Measurements from ENCODE around the gene ATP10A.

ATP10A gene

DNA sequence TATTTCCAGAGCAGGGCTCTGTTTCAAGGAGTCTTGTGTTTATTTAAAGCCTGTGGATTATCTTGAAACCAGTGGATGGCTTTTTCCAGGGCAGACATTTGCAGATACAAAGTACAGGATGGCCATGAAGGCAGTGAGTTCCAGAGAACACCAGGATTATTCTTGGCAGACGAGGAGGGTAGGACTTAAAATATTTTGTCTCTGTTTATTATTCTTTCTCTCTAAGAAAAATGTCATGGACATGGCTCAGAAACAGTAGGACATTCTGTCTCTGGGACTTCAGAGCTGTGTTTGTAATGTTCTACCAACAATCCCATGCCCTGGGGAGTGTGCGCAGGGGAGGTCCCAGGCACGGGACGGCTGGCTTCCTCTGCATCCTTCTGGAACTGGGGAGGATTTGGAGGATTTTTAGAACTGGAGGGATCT is 125.9 kb downstream of the ATP10A start:
- no peak for DNase-seq (ENCODE audit: low spot score)

DNA sequence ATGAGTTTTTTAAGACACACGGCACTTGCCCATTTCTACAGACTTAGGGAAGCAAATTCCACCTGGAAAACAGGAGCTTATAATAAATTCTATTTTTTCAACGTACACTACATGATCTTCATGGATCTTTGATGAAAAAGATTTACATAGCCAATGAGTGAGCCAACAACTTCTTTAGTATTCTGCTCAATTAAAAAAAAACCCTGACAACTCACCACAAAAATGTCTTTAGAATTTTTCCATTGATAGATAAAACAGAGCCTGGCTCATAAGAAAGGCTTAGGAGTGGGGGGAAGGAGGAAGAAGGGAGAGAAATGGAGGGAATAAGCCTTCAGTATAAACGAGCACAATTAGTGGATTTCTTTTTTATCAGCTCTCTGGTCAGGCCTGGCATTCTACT is 126.7 kb downstream of the ATP10A start:
- no peak for DNase-seq (ENCODE audit: low spot score)

DNA sequence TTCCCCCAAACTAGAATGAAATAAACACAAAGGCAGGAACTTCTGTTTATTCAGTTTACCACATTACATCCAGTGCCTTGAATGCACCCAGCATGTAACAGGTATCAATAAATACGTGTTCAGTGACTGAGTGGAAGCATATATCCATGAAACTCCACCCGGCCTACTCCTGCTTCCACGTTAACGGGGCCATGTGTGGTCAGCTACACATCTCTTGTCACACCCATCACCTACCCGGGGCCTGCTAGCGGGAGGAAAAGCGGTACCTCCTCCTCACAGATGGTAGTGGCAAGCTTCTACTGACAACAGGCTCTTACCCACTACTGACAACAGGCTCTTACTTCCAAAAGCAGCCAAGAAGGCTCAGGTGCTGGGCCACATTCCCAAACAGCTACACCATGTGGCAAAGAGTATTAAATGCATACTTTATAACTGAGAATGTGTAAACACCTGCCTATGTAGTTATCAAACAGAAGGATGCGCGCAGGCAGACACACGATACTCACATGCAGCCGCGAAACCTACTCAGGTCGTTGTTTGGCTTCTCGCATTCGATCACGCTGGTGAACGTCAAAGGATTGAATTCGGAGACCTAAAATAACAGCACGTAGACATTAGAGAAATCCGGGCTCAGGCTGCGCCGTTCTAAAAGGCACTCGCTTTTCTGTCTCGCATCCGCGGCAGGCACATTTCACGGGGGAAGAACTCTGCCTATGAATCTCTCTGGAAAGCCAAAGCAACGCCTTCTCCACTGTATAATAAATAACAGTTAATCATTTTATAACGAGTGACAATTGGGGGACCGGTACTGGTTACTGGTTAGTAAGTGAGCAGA is 127.4 kb downstream of the ATP10A start:
- DNase-seq (ENCODE audit: low spot score) = no peak

DNA sequence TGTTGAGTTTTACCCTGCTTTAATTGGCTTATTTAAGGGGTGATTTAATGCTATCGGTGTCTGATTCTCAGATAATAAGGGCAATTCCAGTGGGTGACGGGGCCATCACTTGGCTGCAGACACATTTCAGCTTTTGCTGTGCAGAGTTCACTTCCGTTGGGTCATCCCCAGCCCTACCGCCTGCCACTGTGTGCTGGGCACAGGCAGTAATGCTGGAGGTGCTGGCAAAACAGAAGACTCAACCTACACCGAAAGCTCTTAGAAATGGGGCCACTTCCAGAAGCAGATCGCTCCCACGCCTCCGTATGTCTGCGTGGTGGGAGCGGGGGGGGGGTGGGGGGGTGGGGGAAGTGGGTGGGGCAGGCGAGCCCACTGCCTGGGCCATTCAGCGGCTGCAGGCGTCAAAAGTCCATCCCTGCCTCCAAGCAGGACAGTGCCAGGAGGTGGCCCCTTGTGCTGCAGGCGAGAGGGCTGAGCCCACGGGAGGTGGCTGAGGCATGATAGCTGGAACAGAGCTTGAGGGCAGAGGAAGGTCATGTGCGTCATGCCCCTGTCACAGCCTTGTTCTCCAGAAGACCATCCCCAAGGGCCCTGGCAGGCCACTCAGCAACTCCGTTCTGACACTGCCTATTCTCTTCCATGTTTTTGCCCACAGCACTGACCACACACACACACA is 128.3 kb downstream of the ATP10A start:
- no peak for DNase-seq (ENCODE audit: low spot score)

DNA sequence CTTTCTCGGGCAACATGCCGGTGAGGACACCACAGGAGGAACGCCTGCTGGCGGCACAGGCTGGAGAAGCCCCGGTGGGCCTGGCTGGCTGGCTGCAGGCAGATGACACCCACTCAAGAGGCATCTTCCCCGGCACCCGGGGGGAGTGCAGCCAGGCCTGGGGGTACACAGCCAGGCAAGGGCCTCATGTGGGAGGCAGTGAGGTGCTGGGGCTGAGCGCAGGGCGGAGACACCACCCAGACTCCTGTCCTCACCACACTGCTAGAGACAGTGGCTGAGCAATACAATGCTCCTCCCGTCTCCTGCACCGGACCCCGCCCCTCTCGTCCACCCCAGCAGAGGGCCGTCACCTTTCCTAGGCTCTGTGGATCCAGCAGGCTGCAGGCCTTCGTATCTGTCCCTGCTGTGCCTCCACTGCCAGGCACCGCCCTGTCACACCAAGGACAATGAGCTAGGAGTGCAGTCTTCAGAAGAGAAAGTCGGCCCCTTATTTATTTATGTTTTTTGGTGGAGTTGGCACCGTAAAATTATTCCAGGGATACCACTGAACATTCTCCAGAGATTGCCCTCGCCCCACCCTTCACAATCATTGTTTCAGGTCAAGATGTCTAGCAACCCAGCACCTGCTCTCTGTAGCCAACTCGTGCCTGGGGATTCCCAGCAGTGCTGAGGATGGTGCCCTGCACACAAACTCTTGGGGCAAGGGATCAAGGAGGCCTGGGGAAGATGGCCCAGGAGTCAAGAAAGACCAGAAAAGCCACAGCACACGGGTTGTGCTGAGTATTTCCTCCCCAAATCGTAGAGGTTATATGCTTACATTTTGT is 129.1 kb downstream of the ATP10A start:
- DNase-seq (ENCODE audit: low spot score) = no peak

DNA sequence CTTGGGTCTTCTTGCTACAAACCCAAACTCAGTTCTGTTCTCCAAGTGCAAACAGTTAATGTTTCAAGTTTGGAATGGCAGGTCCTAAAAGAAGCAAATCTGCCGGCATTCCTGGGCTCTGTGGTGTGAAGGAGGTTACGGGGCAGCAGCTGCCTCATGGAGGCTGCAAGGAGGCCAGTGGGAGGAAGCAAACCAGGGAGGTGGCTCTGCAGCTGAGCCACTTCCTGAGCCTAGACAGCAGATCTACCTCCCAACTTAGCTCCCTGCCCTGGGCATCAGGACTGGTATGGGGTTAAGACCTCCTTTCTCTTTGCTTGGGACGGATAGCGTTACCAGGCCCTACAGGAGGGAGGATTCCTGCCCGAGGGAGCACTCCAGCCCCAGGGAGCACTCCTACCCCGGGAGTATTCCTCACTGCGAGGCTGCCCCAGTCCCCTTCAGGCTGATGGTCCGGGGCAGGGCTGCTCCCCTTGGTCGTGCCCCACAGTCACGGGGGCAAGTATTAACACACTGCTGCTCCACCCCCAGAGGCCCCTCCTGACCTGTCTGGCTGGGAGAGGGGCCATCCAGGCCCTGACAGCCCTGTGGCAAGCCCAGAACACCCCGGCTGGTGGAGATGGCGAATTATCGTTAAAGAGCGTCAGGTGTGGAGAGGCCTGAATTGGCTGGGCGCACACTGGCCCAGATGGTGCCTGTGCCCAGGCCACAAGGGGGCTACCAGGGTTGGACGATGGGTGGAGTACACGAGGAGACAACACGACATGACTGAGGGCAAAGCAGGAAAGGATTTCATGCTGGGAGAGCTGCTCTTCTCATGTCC is 129.9 kb downstream of the ATP10A start:
- DNase-seq (ENCODE audit: low spot score) = no peak

DNA sequence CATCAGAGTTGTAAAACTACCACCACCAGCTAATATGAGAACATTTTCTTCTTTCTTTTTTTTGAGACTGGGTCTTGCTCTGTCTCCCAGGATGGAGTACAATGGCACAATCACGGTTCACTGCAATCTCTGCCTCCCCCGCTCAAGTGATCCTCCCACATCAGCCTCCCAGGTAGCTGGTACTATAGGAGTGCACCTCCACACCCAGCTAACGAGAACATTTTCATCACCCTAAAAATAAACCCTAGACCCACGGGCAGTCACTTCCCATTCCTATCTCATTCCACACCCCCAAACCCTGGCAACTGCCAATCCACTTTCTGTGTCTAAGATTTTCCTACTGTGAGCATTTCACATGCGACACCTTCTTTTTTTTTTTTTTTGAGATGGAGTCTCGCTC is 130.9 kb downstream of the ATP10A start:
- DNase-seq (ENCODE audit: low spot score) = no peak

DNA sequence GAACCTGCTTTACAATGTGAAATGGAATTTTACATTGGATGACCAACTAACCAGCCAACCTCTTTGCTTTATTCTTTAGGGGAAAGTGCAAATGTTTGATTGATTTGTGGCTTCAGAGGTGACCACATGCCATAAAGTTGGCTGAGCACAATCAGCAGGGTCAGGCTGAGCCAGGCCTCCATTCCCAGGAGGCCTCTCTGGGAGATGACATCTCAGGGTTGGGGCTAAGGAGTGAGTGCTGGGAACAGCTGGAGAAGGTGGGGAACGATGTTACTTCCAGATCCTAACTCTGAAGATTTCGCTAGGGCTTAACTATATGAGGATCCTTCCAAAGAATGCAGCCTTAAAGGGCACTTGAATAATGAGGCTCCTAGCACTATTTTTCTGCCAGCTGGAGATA is 131.7 kb downstream of the ATP10A start:
- DNase-seq (ENCODE audit: low spot score) = no peak

DNA sequence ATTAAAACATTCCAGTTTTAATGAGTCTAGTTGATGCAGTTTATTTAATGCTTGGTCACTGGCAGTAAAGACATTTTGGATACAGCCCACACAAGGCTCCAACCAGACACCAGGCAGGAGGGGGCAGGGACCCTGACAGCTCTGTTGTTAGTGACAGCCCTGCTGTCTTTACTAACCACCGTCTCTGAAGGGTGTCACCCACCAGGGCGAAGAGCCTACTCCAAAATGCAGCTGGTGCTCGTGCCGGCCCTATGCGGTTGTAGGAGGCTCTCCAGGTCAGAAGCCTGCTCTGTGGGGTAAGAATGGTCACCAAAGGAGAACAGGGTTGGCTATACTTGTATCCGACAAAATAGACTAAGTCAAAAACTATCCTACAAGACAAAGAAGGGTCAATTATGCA is 132.2 kb downstream of the ATP10A start:
- no peak for DNase-seq (ENCODE audit: low spot score)

DNA sequence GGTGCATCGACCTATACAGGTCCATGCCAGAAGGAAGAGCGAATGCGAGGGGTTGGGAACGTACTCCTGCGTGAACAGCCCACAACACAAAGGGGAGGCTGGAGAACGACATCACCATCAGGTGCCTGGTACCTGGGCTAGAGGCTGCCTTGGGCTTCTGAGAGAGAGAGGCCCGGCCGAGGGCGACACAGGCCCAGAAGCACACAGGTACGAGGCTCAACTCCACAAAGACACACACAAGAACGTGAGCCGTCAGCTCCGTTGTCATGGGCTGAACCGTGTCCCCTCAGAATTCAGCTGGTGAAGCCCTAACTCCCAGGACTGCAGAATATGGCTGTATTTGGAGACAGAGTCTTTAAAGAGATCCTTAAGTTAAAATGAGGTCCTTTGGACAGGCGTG is 134.3 kb downstream of the ATP10A start:
- no peak for DNase-seq (ENCODE audit: low spot score)

DNA sequence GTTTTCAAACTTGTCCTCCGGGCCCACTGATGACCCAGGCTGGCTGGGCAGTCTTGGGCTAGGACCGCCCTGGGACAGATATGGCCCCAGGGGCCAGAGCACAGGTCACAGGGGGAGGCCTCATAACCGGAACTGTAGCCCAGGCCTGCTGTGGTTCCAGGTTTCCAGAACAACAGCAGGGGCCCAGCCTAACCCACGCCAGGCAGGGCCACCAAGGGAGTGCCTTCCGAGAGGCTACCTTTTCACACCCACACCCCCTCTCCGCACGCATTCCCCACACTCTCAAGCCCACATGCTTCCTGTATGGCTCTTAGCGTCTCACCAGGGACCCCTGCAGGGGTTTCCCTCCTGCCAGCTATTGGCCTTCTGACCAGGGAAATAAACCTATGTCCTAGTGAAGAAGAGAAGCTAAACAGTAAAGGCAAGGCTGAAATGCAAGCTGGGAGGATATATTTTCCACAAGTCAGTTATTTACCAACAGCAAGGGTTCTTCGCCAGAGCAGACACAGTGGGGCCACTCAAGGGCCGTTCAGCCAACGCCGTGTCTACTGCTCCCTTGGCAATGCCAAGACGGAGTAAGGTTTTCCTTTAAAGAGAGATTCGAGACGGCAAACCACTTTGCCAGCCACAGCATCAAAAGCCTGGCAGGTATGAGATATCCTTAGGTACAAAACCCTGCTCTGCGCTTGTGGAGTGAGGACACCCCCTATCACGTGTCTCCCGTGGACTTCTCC is 135.1 kb downstream of the ATP10A start:
- DNase-seq (ENCODE audit: low spot score) = no peak

DNA sequence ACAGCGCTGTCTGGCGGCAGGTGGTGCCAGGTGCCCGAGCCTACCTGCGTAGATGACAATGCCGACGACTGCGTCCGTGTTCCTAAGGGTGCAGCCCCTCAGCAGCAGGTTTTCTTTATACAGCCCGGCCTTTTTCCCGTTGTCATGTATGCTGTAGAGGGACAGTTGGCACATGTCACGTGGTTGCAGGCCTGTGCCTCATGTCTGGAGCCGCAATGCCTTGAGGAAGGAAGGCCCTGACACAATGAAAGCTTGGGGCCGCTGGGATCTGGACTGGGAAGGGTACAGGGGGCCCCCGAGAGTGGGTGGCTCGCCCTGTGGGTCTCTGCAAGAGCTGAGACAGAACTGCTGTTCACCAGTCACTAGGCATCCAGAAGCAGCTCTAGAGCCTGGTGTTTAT is 136.0 kb downstream of the ATP10A start:
- DNase-seq (ENCODE audit: low spot score) = no peak

DNA sequence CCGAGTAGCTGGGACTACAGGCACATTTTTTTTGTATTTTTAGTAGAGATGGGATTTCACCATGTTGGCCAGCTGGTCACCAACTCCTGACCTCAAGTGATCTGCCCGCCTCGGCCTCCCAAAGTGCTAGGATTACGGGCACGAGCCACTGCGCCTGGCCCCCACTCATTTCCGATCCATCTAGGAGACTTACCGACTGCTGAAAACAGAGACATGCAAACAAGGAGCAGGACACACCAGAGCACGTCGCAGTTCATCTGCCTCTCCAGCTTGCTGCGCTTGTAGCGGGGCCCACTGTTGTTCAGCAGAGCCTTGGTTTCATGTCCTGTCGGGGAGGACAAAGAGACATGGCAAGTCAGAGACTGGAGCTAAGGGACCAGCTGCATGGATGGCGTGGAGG is 137.4 kb downstream of the ATP10A start:
- no peak for DNase-seq (ENCODE audit: low spot score)

DNA sequence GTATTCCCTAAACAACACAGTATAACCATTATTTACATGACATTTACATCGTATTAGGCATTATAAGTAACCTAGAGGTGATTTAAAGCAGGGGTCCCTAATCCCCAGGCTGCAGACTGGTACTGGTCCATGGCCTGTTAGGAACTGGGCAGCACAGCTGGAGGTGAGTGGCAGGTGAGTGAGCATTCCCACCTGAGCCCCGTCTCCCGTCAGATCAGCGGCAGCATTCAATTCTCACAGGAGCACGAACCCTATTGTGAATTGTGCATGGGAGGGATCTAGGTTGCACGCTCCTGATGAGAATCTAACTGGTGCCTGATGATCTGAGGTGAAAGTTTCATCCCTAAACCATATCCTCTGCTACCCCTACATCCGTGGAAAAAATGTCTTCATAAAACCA is 138.2 kb downstream of the ATP10A start:
- DNase-seq (ENCODE audit: low spot score) = no peak

DNA sequence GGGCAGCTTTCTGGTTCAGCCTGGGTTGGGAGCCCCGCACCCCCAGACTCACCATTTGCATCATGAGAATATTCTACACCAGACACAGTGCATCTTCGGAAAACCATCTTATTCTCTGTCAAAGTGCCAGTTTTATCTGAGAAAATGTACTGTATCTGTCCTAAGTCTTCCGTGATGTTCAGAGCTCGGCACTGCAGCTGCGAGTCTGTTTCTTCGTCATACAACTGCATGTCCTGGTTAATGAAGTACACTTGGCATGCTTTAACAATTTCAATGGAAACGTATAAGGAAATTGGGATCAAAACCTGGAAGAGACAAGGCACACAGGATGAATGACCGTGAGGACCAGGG is 141.5 kb downstream of the ATP10A start:
- no peak for DNase-seq (ENCODE audit: low spot score)

DNA sequence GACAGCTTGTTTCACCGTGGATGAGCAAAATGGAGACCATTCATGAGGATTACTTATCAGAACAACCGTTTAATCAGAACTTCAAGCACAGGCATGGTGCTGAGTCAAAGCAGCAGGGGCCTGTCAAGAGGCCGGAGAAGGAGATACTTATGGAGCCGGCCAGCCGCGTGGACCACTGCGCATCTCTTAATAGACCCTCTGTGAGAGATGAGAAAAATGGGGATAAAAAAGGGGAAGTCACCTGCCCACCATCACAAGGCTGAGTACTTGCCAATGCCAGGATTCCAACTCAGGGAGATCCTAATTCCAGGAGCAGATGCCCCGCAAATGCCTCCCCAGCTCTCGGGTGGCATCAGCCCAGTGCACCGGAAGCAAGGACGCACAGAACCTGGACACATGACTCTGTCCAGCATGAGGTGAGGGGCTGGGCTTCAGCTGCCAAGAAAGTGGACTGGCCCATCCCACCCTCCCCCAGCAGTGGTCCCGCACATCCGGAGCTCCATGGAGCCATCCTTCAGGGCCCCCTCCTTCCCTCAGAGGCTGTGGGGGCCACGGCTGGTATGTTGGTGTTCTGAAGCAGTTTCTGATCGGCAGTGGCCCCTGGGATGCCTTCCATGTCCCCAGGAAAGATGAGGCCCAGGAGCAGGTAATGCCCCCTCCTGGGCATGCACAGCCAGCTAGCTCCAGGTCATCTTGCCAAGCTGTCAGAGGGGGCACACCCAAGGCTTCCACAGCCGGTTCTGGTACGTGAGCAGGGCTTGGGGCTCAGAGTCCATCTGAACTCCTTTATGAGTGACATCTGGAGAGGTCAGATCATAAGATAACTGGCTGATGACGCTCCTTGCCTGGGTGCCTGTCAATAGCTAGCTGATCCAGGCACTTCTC is 143.8 kb downstream of the ATP10A start:
- no peak for DNase-seq (ENCODE audit: low spot score)

DNA sequence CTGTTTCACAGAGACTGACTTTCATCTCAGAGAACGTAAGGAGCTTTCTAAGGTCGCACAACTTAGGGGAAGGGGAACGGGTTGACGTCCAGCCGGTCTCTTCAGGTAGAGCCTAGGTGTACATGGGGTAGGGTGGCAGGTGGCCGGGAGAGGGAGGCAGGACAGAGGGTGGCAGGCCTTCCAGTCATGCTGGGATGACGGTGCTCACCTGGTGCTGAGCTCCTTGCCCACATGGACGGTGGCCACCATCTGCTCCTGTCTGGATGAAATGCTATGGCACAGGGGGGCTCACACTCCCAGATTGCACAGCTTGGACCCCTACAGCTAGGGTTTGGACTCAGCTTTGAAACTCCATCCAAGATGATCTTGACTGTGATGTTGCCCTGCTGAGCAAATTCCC is 144.5 kb downstream of the ATP10A start:
- no peak for DNase-seq (ENCODE audit: low spot score)

DNA sequence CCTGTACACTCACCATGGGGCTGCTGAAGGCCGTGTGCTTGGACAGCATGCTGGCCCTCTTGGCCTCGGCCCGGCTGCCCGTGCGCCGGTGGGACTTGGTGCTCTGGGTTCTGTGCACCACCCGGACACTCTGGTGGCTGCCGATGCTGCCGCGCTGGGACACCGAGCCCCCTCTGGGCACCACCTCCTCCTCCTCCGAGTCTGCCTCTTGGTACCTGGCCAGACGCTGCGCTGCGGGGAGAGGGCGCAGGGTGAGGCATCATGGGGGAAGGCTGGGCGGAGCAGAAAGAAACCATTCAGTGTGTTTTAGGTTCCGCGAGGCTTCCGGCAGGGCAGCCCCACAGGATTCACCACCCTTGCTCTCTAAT is 145.0 kb downstream of the ATP10A start:
- no peak for DNase-seq (ENCODE audit: low spot score)

DNA sequence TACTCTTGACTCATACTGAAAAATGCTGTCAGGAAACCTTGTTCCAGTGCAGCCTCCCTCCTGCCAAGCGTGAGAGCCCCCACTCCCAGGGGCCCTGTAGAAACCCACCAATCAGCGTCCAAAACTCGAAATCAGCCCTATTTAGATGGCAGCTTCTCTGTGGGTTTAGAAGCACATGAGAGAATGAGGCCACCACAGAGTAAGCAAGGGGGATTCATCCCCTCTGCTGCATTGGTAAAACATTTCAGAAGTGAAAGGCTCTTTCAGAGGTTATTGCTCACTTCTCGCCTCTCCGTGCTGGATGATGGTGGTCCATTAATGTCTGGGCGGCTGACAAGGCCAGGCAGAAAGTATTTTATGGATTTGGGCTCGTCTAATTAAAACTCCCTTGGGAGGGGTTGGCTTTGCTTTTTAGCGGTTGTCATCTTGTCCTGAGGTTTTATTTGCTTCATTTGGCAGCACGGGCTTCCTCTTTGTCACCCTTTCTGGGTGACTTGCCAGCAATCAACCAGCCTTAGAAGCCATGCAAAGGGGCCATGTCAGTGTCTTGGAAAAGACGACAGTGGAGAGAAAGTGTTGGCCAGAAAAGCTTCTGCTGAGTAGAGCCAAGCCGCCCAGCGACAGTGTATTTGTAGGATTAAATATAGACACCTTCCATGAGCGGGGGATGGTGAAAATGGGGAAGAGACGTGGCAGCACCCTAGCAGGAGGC is 145.5 kb downstream of the ATP10A start:
- no peak for DNase-seq (ENCODE audit: low spot score)

DNA sequence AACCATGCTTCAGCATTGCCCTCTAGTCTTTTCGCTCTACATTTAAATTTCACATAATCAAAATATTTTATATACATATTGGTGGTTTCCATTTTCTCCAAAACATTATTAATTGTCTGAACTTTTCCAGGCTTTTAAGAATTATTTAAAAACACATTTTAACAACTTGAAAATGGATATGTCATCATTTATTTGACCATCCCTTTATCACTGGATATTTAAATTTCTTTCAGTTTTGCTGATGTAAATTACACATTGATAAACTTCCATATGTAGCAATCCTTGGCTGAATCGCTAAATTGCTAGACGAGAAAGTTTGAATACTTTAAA is 146.0 kb downstream of the ATP10A start:
- DNase-seq (ENCODE audit: low spot score) = no peak
